Measurements from ENCODE around the gene SPRYD4.
A peak's percentile ranks its signal among the peaks of the same experiment; 100 is the strongest.

The SPRYD4 gene

GRCh38 chr12:56522411-56523193 lies 54.2 kb downstream of the SPRYD4 start:
- Histone ChIP-seq H3K4me3 (peak overlapping the region; percentile 95), H3K36me3 (ENCODE audit: insufficient read depth, low read length) (no peaks in the 10 kb centered on the region), H3K27ac (peak overlapping the region; percentile 93), H3K9ac (ENCODE audit: insufficient read length) (peak overlapping the region; percentile 93), H3K9me3 (ENCODE audit: low read depth, low read length) (no peaks in the 10 kb centered on the region)
- no peak for DNase-seq (ENCODE audit: low read depth, low spot score)
- TF ChIP-seq POLR2AphosphoS5 (IDR thresholded peaks at IDR 0.05; ENCODE audit: borderline replicate concordance, low read depth, low read length) (no peak), EZH2 (IDR thresholded peaks at IDR 0.05) (no peak), FOXP2 (optimal IDR thresholded peaks at IDR 0.05; ENCODE audit: control extremely low read depth, extremely low read length, insufficient read depth) (no peak)

GRCh38 chr12:56528846-56529245 lies 60.5 kb downstream of the SPRYD4 start:
- no peak overlapping the region for H3K27ac ChIP-seq
- no peak for DNase-seq (ENCODE audit: low read depth, low spot score)
- H3K4me3 ChIP-seq = no peak overlapping the region
- no peaks in the 10 kb centered on the region for H3K36me3 ChIP-seq (ENCODE audit: insufficient read depth, low read length)
- no peak overlapping the region for H3K9ac ChIP-seq (ENCODE audit: insufficient read length)
- H3K9me3 ChIP-seq (ENCODE audit: low read depth, low read length) = no peaks in the 10 kb centered on the region
- TF ChIP-seq EZH2 (IDR thresholded peaks at IDR 0.05) (no peak), FOXP2 (optimal IDR thresholded peaks at IDR 0.05; ENCODE audit: control extremely low read depth, extremely low read length, insufficient read depth) (no peak), POLR2AphosphoS5 (IDR thresholded peaks at IDR 0.05; ENCODE audit: borderline replicate concordance, low read depth, low read length) (no peak)

Measured in SK-N-MC (cell line).